ENCODE results near the gene SMPD2.

SMPD2 gene, protein sequence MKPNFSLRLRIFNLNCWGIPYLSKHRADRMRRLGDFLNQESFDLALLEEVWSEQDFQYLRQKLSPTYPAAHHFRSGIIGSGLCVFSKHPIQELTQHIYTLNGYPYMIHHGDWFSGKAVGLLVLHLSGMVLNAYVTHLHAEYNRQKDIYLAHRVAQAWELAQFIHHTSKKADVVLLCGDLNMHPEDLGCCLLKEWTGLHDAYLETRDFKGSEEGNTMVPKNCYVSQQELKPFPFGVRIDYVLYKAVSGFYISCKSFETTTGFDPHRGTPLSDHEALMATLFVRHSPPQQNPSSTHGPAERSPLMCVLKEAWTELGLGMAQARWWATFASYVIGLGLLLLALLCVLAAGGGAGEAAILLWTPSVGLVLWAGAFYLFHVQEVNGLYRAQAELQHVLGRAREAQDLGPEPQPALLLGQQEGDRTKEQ

DNA sequence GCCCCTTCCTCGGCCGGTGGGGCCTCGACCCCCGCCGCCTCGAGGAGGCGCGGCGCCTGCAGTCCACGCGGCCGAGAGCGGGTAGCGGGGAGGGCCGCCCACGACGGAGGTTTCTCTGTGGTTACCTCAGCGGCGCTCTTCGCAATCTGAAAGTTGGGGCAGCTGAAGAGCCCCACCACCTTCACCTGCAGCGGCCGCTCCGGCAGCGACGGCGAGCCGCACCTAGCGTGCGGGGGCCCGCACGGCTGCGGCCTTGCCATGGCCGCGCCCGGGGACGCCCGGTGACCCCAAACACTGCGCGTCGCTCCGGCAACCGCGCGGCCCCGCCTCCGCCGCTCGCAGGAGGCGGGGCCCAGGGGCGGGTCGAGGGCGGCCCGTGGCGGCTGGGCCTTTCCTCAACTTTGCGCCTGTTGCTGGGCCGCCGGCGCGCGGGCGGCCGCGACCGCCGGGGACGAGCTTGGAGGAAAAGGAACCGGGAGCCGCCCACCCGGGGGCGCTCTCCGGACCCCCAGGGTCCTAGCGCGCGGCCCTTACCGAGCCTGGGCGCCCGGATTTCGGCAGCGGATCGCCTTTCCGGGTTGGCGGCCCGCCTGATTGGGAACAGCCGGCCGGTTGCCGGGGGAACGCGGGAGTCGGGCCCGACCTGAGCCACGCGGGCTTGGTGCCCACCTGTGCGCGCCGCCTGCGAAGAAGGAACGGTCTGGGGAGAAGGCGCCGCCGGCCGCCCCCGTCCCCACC, at the start of gene SMPD2, which contains the start of gene PPIL6:
Gene SMPD2, plus strand, starts transcription at position 394 of the 738 bp plus-strand sequence. CDS start 398 bp downstream, outside the sequence.
Gene PPIL6, minus strand, starts transcription at position 298 of the 738 bp plus-strand sequence. Its CDS starts 38 bp downstream, at position 260.
- H3K4me1 Mint-ChIP-seq: peaks cover 20% of the 10 kb centered on the region
- H3K4me3 Mint-ChIP-seq: peak within 1 kb of the TSS; percentile 94
- H3K27ac Mint-ChIP-seq: peak within 1 kb of the TSS; percentile 85
- no peaks in the 10 kb centered on the region for H3K9me3 Mint-ChIP-seq
- H3K27me3 Mint-ChIP-seq (ENCODE audit: low read depth, poor library complexity): peaks cover 2% of the 10 kb centered on the region
- peak; percentile 92 for DNase-seq
- TF ChIP-seq, protein P1, sequence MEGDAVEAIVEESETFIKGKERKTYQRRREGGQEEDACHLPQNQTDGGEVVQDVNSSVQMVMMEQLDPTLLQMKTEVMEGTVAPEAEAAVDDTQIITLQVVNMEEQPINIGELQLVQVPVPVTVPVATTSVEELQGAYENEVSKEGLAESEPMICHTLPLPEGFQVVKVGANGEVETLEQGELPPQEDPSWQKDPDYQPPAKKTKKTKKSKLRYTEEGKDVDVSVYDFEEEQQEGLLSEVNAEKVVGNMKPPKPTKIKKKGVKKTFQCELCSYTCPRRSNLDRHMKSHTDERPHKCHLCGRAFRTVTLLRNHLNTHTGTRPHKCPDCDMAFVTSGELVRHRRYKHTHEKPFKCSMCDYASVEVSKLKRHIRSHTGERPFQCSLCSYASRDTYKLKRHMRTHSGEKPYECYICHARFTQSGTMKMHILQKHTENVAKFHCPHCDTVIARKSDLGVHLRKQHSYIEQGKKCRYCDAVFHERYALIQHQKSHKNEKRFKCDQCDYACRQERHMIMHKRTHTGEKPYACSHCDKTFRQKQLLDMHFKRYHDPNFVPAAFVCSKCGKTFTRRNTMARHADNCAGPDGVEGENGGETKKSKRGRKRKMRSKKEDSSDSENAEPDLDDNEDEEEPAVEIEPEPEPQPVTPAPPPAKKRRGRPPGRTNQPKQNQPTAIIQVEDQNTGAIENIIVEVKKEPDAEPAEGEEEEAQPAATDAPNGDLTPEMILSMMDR (IDR thresholded peaks at IDR 0.05): no peak
- H3K36me3 Mint-ChIP-seq (ENCODE audit: low read depth): peaks cover 24% of the 10 kb centered on the region

DNA sequence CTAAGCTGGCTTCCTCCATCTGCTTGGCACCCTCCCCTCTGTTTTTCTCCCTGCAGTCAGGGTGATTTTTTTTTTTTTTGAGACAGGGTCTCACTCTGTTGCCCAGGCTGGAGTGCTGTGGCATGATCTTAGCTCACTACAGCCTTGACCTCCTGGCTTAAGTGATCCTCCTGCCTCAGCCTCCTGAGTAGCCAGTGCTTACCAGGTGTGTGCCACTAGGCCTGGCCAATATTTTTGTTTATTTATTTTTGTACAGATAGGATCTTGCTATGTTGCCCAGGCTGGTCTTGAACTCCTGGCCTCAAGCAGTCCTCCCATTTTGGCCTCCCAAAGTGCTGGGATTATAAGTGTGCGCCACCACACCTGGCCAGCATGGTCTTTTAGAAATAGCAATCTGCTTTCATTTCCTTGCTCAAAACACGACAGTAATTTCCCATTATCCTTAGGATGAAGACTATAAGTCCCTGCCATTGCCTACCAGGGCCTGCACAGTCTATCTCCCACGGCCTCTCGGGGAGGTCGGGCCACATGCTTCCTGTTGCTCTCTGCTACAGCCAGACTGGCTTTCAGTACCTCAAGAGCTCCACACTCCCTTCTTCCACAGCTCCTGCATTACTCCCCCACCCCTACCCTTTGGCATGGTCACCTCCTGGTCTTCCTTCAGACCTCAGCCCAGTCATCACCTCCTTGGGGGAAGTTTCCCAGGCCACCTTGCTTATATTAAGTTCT, 47.2 kb upstream of the SMPD2 start:
- H3K4me3 Mint-ChIP-seq: no peak overlapping the region
- no peak for DNase-seq
- no peak overlapping the region for H3K27ac Mint-ChIP-seq
- peaks cover 5% of the 10 kb centered on the region for H3K4me1 Mint-ChIP-seq
- peaks cover 7% of the 10 kb centered on the region for H3K27me3 Mint-ChIP-seq (ENCODE audit: low read depth, poor library complexity)
- H3K36me3 Mint-ChIP-seq (ENCODE audit: low read depth): no peaks in the 10 kb centered on the region
- H3K9me3 Mint-ChIP-seq: no peaks in the 10 kb centered on the region
- TF ChIP-seq, protein P1 (IDR thresholded peaks at IDR 0.05): no peak

DNA sequence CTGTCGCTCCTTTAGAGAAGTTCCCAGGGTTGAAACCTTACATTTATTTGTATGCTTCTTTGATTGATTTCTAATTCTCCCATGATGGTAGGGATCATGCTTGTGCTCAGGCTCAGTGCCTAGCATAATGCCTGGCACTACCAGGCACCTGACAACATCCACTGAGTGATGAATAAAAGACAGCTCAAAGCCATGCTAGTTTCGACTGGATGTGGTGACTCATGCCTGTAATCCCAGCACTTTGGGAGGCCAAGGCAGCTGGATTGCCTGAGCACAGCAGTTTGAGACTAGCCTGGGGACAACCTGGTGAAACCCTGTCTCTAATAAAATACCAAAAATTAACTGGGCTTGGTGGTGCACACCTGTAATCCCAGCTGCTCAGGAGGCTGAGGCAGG, 46.6 kb upstream of the SMPD2 start:
- no peak overlapping the region for H3K4me3 Mint-ChIP-seq
- TF ChIP-seq, protein P1 (IDR thresholded peaks at IDR 0.05): no peak

DNA sequence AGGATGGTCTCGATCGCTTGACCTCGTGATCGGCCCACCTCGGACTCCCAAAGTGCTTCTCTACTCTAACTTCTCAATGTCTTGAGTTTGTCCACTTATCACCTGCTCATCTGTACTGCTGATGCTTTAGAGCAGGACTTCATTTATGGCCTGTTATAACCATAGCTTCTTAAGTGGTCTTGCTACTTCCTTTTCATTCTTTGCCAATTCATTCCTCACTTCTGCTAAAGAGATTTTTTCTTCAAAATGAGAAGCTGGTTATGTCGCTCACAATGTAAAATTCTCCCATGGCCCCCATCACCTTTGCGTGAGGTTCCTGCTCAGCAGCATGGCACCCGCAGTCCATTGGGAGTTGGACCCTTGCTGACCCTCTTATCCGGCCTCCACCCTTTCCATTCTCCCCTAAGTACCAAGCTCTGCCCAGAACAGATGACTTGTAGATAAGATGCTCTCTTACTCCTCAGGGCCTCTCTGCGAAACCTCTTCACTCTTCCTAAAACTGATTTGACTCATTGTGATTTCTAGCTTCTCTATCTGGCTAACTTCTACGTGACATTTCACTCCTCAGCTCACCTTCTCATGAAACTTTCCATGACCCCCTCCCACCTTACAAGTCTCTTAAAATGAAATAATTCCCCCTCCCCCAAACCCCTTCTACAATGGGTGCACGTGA, 44.3 kb upstream of the SMPD2 start:
- DNase-seq: no peak
- H3K27ac Mint-ChIP-seq: no peak overlapping the region
- no peaks in the 10 kb centered on the region for H3K36me3 Mint-ChIP-seq (ENCODE audit: low read depth)
- H3K9me3 Mint-ChIP-seq: no peaks in the 10 kb centered on the region
- H3K4me3 Mint-ChIP-seq: no peak overlapping the region
- H3K4me1 Mint-ChIP-seq: no peaks in the 10 kb centered on the region
- H3K27me3 Mint-ChIP-seq (ENCODE audit: low read depth, poor library complexity): peaks cover 10% of the 10 kb centered on the region
- TF ChIP-seq, protein P1 (IDR thresholded peaks at IDR 0.05): no peak

More for the DNA sequence above, 46.6 kb upstream of the SMPD2 start:
- Mint-ChIP-seq H3K27ac (no peak overlapping the region), H3K9me3 (no peaks in the 10 kb centered on the region), H3K4me1 (peaks cover 5% of the 10 kb centered on the region), H3K27me3 (ENCODE audit: low read depth, poor library complexity) (peaks cover 7% of the 10 kb centered on the region), H3K36me3 (ENCODE audit: low read depth) (no peaks in the 10 kb centered on the region)
- DNase-seq: no peak

DNA sequence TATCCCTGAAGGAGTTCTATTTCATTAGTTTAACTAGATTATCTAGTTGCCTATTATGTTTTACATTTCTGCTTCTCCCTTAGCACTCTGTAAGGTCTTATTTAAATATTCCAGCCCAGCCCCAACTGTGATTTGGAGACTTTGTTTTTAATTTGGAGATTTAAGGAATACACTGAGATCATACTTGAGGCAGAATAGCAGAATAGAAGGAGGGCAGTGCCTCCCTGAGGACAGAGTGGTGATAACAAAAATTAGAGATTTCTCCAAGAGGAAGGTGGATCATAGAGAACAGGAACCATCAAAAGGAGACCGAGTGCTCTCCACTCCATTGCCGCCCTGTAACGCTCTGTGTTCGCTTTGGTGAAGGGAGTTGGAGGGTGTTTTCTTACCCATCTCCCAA, 43.5 kb upstream of the SMPD2 start:
- no peak overlapping the region for H3K4me3 Mint-ChIP-seq
- no peaks in the 10 kb centered on the region for H3K4me1 Mint-ChIP-seq
- no peaks in the 10 kb centered on the region for H3K36me3 Mint-ChIP-seq (ENCODE audit: low read depth)
- no peak for DNase-seq
- peaks cover 10% of the 10 kb centered on the region for H3K27me3 Mint-ChIP-seq (ENCODE audit: low read depth, poor library complexity)
- TF ChIP-seq, protein P1 (IDR thresholded peaks at IDR 0.05): no peak
- H3K9me3 Mint-ChIP-seq: no peaks in the 10 kb centered on the region
- H3K27ac Mint-ChIP-seq: no peak overlapping the region

All from nephron progenitor cell (in vitro differentiated cells).